Measurements from ENCODE around the gene BICRA.

Gene BICRA

DNA sequence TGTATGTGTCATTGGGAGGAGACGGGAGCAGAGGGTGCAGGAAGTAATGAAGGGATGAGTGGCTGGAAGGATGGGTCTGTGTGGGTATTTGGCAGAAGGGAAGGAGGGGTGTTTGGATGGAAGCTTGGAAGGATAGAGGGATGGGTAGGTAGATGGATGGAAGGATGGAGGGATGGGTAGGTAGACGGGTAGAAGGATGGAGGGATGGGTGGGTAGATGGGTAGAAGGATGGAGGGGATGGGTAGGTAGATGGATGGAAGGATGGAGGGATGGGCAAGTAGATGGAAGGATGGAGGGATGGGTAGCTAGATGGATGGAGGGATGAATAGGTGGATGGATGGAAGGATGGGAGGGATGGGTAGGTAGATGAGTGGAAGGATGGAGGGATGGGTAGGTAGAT lies 62.6 kb downstream of the BICRA start:
- TF ChIP-seq, protein P1, sequence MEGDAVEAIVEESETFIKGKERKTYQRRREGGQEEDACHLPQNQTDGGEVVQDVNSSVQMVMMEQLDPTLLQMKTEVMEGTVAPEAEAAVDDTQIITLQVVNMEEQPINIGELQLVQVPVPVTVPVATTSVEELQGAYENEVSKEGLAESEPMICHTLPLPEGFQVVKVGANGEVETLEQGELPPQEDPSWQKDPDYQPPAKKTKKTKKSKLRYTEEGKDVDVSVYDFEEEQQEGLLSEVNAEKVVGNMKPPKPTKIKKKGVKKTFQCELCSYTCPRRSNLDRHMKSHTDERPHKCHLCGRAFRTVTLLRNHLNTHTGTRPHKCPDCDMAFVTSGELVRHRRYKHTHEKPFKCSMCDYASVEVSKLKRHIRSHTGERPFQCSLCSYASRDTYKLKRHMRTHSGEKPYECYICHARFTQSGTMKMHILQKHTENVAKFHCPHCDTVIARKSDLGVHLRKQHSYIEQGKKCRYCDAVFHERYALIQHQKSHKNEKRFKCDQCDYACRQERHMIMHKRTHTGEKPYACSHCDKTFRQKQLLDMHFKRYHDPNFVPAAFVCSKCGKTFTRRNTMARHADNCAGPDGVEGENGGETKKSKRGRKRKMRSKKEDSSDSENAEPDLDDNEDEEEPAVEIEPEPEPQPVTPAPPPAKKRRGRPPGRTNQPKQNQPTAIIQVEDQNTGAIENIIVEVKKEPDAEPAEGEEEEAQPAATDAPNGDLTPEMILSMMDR (IDR thresholded peaks at IDR 0.05) = no peak
- Mint-ChIP-seq H3K36me3 (ENCODE audit: low read depth) (peaks cover 35% of the 10 kb centered on the region), H3K27me3 (ENCODE audit: low read depth, poor library complexity) (no peaks in the 10 kb centered on the region), H3K4me1 (peaks cover 13% of the 10 kb centered on the region), H3K9me3 (no peaks in the 10 kb centered on the region), H3K27ac (no peak overlapping the region), H3K4me3 (no peak overlapping the region)
- DNase-seq = no peak

DNA sequence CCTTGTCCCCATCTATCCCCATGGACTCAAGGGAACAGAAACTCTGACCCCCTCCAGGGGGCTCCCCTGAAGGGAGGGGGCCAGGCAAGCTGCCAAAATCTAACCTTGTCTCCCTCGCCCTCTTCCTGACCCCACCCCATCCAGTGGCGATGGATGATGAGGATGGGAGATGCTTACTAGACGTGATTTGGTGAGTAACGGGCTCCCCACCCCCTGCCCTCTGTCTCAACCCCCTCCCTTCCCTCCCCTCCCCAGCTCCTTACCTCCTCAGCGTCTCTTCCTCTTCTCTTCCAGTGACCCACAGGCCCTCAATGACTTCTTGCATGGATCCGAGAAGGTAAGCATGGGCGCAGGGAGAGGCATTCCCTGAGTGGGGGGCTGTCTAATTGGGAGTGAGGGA lies 64.5 kb downstream of the BICRA start:
- Mint-ChIP-seq H3K9me3 (no peaks in the 10 kb centered on the region), H3K36me3 (ENCODE audit: low read depth) (peaks cover 42% of the 10 kb centered on the region), H3K4me3 (no peak overlapping the region), H3K27me3 (ENCODE audit: low read depth, poor library complexity) (no peaks in the 10 kb centered on the region), H3K27ac (no peak overlapping the region), H3K4me1 (no peaks in the 10 kb centered on the region)
- TF ChIP-seq, protein P1 (IDR thresholded peaks at IDR 0.05) = no peak
- DNase-seq = no peak

DNA sequence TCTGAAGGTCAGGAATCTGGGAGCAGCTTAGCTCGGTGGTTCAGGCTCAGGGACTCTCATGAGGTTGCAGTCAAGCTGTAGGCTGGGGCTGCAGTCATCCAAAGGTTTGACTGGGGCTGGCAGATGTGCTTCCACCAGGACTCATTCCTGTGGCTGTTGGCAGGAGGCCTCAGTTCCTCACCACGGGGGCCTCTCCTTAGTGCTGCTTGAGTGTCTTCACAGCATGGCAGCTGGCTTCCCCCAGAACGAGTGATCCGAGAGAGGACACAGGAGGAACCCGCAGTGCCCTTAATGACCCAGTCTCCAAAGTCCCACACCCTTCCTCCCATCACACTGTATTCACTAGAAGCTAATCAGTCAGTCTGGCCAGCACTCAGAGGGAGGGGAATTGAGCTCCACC lies 65.6 kb downstream of the BICRA start:
- Mint-ChIP-seq H3K27me3 (ENCODE audit: low read depth, poor library complexity) (no peaks in the 10 kb centered on the region), H3K27ac (no peak overlapping the region), H3K36me3 (ENCODE audit: low read depth) (peaks cover 45% of the 10 kb centered on the region), H3K4me3 (no peak overlapping the region), H3K4me1 (no peaks in the 10 kb centered on the region), H3K9me3 (no peaks in the 10 kb centered on the region)
- DNase-seq = no peak
- TF ChIP-seq, protein P1 (IDR thresholded peaks at IDR 0.05) = no peak

DNA sequence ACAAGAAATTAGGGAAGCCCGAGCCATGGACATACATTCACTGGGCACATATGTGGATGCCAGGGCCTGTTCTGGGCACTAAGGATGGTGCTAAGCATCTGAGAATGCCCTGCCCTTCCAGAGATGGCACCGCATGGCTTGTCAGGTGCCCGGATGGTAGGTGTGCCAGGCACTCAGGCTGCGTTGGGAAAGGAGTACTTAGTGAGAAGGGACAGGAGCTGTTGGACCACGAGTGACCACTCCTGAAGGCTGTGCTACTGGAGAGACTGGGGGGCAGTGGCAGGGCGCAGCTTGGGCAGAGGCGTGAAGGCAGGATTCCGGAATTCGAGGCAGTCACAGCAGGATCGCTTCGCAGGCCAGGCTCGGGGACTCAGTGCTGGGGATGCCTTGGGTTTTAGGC lies 66.3 kb downstream of the BICRA start:
- H3K9me3 Mint-ChIP-seq = no peaks in the 10 kb centered on the region
- TF ChIP-seq, protein P1 (IDR thresholded peaks at IDR 0.05) = no peak
- no peaks in the 10 kb centered on the region for H3K27me3 Mint-ChIP-seq (ENCODE audit: low read depth, poor library complexity)
- no peak overlapping the region for H3K27ac Mint-ChIP-seq
- H3K4me3 Mint-ChIP-seq = no peak overlapping the region
- H3K4me1 Mint-ChIP-seq = no peaks in the 10 kb centered on the region
- H3K36me3 Mint-ChIP-seq (ENCODE audit: low read depth) = peaks cover 41% of the 10 kb centered on the region
- DNase-seq = no peak

DNA sequence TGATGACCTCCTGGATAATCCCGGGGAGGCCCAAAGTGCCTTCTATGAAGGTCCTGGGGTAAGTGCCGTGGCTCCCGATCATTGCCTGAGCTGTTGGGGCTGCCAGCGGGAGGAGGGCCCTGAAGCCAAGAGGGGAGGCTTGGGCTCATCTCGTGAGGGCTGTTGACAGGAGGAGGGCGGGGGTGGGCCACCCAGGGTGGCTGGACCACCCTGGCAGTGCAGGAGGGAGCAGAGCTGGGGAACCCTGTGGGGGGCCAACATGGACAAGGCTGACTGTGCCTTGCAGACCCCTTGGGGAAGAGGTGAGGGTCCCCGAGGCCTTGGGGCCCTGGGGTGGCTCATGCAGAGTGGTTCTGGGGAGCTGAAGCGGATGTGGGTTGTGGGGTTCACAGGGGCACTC lies 66.9 kb downstream of the BICRA start:
- Mint-ChIP-seq H3K9me3 (no peaks in the 10 kb centered on the region), H3K27me3 (ENCODE audit: low read depth, poor library complexity) (no peaks in the 10 kb centered on the region), H3K4me1 (no peaks in the 10 kb centered on the region), H3K27ac (no peak overlapping the region), H3K36me3 (ENCODE audit: low read depth) (peaks cover 35% of the 10 kb centered on the region), H3K4me3 (no peak overlapping the region)
- TF ChIP-seq, protein P1 (IDR thresholded peaks at IDR 0.05) = no peak
- DNase-seq = no peak

DNA sequence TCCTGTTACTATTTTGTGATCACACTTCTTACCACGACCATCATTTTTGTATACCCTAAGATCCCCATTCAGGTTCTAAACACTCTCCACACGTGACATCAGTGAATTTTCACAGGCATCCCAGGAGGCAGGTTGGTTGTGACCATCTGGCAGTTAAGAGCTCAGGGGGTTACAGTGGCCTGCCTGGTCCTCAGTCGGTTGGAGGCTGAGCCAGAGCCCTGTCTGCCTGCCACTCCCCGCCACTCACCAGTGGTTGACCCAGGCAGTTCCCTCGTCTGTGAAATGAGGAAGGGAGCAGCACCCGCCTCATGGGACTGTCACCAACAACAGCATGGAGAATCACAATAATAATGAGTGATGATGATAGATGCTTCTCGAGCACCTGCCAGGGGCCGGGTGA lies 67.9 kb downstream of the BICRA start:
- H3K4me3 Mint-ChIP-seq = no peak overlapping the region
- peaks cover 35% of the 10 kb centered on the region for H3K36me3 Mint-ChIP-seq (ENCODE audit: low read depth)
- H3K9me3 Mint-ChIP-seq = no peaks in the 10 kb centered on the region
- TF ChIP-seq, protein P1 (IDR thresholded peaks at IDR 0.05) = no peak
- H3K27me3 Mint-ChIP-seq (ENCODE audit: low read depth, poor library complexity) = no peaks in the 10 kb centered on the region
- H3K27ac Mint-ChIP-seq = no peak overlapping the region
- no peaks in the 10 kb centered on the region for H3K4me1 Mint-ChIP-seq
- DNase-seq = no peak
